OCI-LY7 (cell line): ENCODE data around the gene ARHGEF40. TPM values are rescaled to one million over a fixed set of nuclear protein-coding genes. Genes with fewer than 3 reads are reported as not detected.

Source experiments
- BruUV-seq: library from RNA; stranded (reverse); fragments of 400-500 nt; replicated peaks from 2 replicates; lab custom pipeline; 2021; lab: Mats Ljungman, UMichigan
- CTCF ChIA-PET: fragments of 300-600 bp; sonication (Branson Sonifier 250); formaldehyde crosslinking; loops from one replicate; lab custom pipeline; 2022; ENCODE audit warnings: antibody characterized with exemption; ENCODE audit not compliant: unreplicated experiment; lab: Charles Lee
- POLR2A ChIA-PET: fragments of 300-600 bp; sonication (Branson Sonifier 250); formaldehyde crosslinking; loops from one replicate; lab custom pipeline; 2022; ENCODE audit warnings: antibody characterized with exemption; lab: Charles Lee
- DNase-seq: peaks from one replicate; pipeline ENCODE4 v3.0.0-alpha.2; 2015; ENCODE audit warnings: low spot score
- H2AFZ ChIP-seq: fragments of 200-600 bp; sonication (generic), shearing (Covaris generic); 2 replicates; pipeline ENCODE4 v1.6.1; 2014; ENCODE audit warnings: mild to moderate bottlenecking, antibody characterized with exemption, low read length, moderate library complexity
- H3K27ac ChIP-seq: fragments of 200-600 bp; sonication (generic); 2 replicates; pipeline ENCODE4 v1.5.1; 2014; ENCODE audit warnings: mixed run types, low read depth, mild to moderate bottlenecking, moderate library complexity, low read length, inconsistent platforms; ENCODE audit not compliant: poor library complexity, severe bottlenecking
- H3K36me3 ChIP-seq: fragments of 200-600 bp; sonication (generic); 2 replicates; pipeline ENCODE4 v1.6.1; 2014; ENCODE audit warnings: mild to moderate bottlenecking, antibody characterized with exemption, low read length, moderate library complexity, mixed read lengths; ENCODE audit not compliant: insufficient read depth
- H3K4me1 ChIP-seq: fragments of 200-600 bp; sonication (generic); 2 replicates; pipeline ENCODE4 v1.5.1; 2014; ENCODE audit warnings: mild to moderate bottlenecking, low read length; ENCODE audit not compliant: insufficient read depth, poor library complexity, severe bottlenecking
- H3K4me2 ChIP-seq: fragments of 200-600 bp; sonication (generic); 2 replicates; pipeline ENCODE4 v1.6.1; 2014; ENCODE audit warnings: mild to moderate bottlenecking, low read length
- H3K4me3 ChIP-seq: fragments of 200-600 bp; sonication (generic); 2 replicates; pipeline ENCODE4 v1.5.1; 2014; ENCODE audit warnings: mild to moderate bottlenecking, low read depth, low read length; ENCODE audit not compliant: poor library complexity, severe bottlenecking
- H3K79me2 ChIP-seq: fragments of 200-600 bp; sonication (generic); 2 replicates; pipeline ENCODE4 v1.6.1; 2016; ENCODE audit warnings: low read depth, mild to moderate bottlenecking, low read length, moderate library complexity, mixed read lengths; ENCODE audit not compliant: insufficient read depth
- H3K9me2 ChIP-seq: fragments of 200-600 bp; sonication (generic); 2 replicates; pipeline ENCODE4 v1.6.1; 2016; ENCODE audit warnings: mild to moderate bottlenecking, low read length, mixed read lengths; ENCODE audit not compliant: insufficient read depth
- H3K9me3 ChIP-seq: fragments of 200-600 bp; sonication (generic); 2 replicates; pipeline ENCODE4 v1.6.1; 2014; ENCODE audit warnings: mild to moderate bottlenecking, mixed run types, low read length, mixed read lengths
- H4K20me1 ChIP-seq: fragments of 200-600 bp; sonication (generic); 2 replicates; pipeline ENCODE4 v1.6.1; 2014; ENCODE audit warnings: mild to moderate bottlenecking, antibody characterized with exemption, low read length, moderate library complexity, mixed read lengths; ENCODE audit not compliant: insufficient read depth
- EZH2phosphoT487 ChIP-seq: fragments of 200-600 bp; sonication (generic); IDR thresholded peaks from 2 replicates; pipeline ENCODE4 v1.6.1; 2018; ENCODE audit warnings: low read depth, borderline replicate concordance, mild to moderate bottlenecking, mixed run types, antibody characterized with exemption, low read length, moderate library complexity, mixed read lengths
- intact Hi-C: fragments of 100-400 bp; cut with micrococcal nuclease; formaldehyde crosslinking; loops from one replicate; pipeline ENCODE4 v1.10.0; 2022; ENCODE audit not compliant: unreplicated experiment
- total RNA-seq, 2 experiments: library from RNA; depleted of rRNA in 1 of 2; stranded (reverse); fragments of >200 nt in 1 of 2; shearing (Covaris generic) in 1 of 2; gene quantifications; 2 replicates each; pipeline ENCODE4 v1.2.3, GENCODE V29; 2014 to 2022
- TF ChIP-seq, protein P1 (sequence below): fragments of 200-600 bp; sonication (generic); conservative IDR thresholded peaks from 2 replicates; pipeline ENCODE4 v1.5.1; 2014; ENCODE audit warnings: mild to moderate bottlenecking, antibody characterized with exemption, low read length, moderate library complexity, mixed read lengths

The ARHGEF40 gene
- total RNA-seq, 2 experiments from 2014 or later, result 1.3 to 2.0 TPM

DNA sequence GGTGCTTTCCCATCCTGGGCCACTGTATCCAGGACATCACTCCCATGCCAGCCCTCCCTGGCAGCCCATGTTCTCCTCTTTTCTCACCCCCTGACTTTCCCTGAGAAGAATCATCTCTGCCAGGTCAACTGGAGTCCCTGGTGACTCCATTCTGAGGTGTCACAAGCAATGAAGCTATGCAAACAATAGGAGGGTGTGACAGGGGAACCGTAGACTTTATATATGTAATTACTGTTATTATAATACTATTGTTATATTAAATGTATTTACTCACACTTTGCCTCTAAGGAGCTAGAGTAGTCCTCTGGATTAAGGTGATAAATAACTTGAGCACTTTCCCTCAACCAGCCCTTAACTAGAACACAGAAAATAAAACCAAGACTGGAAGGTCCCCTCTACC, 19.2 kb downstream of the ARHGEF40 start:
- H3K27ac ChIP-seq, result no peak overlapping the region
- peaks cover 16% of the 10 kb centered on the region for H3K4me1 ChIP-seq
- no peak overlapping the region for H3K4me2 ChIP-seq
- no peak overlapping the region for H2AFZ ChIP-seq
- H3K36me3 ChIP-seq, result no peaks in the 10 kb centered on the region
- ChIA-PET POLR2A (interaction anchor here (1.6 kb wide), 1 partner anchor 18 kb away, joined by 6 read pairs; no protein-coding TSS in a partner anchor), CTCF (interaction anchor here (0.8 kb wide), 1 partner anchor 18 kb away, joined by 6 read pairs; the partner anchor contains the start of gene ARHGEF40)
- no peaks in the 10 kb centered on the region for H3K9me2 ChIP-seq
- no TSS peak for BruUV-seq
- no peaks in the 10 kb centered on the region for H3K79me2 ChIP-seq
- H4K20me1 ChIP-seq, result no peaks in the 10 kb centered on the region
- no peak for DNase-seq
- TF ChIP-seq EZH2phosphoT487, result no peak
- TF ChIP-seq, protein P1, sequence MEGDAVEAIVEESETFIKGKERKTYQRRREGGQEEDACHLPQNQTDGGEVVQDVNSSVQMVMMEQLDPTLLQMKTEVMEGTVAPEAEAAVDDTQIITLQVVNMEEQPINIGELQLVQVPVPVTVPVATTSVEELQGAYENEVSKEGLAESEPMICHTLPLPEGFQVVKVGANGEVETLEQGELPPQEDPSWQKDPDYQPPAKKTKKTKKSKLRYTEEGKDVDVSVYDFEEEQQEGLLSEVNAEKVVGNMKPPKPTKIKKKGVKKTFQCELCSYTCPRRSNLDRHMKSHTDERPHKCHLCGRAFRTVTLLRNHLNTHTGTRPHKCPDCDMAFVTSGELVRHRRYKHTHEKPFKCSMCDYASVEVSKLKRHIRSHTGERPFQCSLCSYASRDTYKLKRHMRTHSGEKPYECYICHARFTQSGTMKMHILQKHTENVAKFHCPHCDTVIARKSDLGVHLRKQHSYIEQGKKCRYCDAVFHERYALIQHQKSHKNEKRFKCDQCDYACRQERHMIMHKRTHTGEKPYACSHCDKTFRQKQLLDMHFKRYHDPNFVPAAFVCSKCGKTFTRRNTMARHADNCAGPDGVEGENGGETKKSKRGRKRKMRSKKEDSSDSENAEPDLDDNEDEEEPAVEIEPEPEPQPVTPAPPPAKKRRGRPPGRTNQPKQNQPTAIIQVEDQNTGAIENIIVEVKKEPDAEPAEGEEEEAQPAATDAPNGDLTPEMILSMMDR, result no peak
- no peaks in the 10 kb centered on the region for H3K9me3 ChIP-seq
- H3K4me3 ChIP-seq, result no peak overlapping the region
- intact Hi-C loops, result no loop called here

DNA sequence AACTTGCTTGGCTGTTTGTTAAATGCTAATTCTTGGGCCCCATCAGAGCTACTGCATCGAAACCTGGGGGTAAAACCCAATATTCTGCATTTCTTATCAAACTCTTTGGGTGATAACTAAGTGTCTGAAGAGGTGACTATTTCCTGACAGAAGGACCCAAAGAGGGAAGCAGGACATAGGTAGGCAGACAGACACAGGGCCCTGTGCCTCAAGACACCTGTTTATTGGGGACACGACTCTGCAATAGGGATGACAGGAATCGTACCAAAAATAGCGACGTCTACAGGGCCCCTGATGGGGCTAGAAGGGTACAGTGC, 19.7 kb downstream of the ARHGEF40 start:
- ChIA-PET CTCF (interaction anchor here (0.8 to 1.0 kb wide), 2 partner anchors 19 to 21 kb away, joined by 4 to 6 read pairs; partner anchors contain the start of gene ARHGEF40), POLR2A (interaction anchor here (1.6 kb wide), 1 partner anchor 18 kb away, joined by 6 read pairs; no protein-coding TSS in a partner anchor)
- Histone ChIP-seq H3K9me3 (no peaks in the 10 kb centered on the region), H3K9me2 (no peaks in the 10 kb centered on the region), H3K36me3 (no peaks in the 10 kb centered on the region), H3K4me2 (no peak overlapping the region), H3K27ac (no peak overlapping the region), H4K20me1 (no peaks in the 10 kb centered on the region), H3K4me1 (peaks cover 16% of the 10 kb centered on the region), H3K4me3 (no peak overlapping the region), H2AFZ (no peak overlapping the region), H3K79me2 (no peaks in the 10 kb centered on the region)
- DNase-seq, result no peak
- intact Hi-C loops, result no loop called here
- TF ChIP-seq, protein P1, result no peak
- no peak for TF ChIP-seq EZH2phosphoT487
- BruUV-seq, result no TSS peak

DNA sequence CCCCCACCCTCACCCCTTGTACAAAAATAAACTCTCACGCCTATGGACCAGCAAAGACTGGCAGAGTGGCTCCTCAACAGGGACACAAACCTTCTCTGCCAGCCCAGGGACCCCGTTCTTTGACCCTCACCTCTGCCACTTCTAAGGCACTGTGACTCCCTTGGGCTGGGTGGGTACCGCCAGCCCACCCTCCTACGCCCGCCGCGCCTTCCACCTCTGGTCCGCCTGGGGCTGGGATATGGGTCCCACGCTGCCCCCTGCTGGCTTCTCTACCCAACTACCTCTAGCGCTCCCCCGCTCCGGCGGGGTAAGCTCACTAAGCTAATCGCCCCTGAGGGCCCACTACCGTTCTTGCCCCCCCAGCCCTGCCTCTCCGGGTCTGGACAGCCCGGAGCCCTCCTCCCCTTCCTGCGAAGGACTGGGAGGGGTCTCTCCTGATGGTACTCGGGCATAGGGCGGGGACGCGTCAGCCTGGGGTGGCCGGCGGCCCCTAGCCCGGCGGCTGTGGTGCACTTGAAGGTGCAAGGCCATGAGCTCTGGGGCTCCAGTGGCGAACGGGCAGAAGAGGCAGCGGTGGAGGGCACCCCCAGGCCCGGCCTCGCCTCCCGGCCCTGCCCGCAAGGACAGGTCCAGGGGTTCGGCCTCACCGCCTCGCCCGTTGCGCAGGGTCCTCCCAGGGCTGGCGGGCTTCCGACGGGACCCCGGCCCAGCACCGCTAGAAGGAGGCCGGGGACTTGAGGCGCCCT, 20.3 kb downstream of the ARHGEF40 start:
- TF ChIP-seq EZH2phosphoT487, result no peak
- TF ChIP-seq, protein P1, result peak; percentile 78
- Histone ChIP-seq H3K4me2 (no peak overlapping the region), H3K27ac (no peak overlapping the region), H3K4me1 (peaks cover 16% of the 10 kb centered on the region), H2AFZ (no peak overlapping the region), H3K9me2 (no peaks in the 10 kb centered on the region), H3K79me2 (no peaks in the 10 kb centered on the region), H3K36me3 (no peaks in the 10 kb centered on the region), H3K4me3 (no peak overlapping the region), H4K20me1 (no peaks in the 10 kb centered on the region; the same call in 1 of the 2 replicates), H3K9me3 (no peaks in the 10 kb centered on the region)
- POLR2A ChIA-PET, result interaction anchor here (1.6 kb wide), 1 partner anchor 19 kb away, joined by 6 read pairs; no protein-coding TSS in a partner anchor
- intact Hi-C loops, result no loop called here
- CTCF ChIA-PET, result interaction anchor here (1.0 kb wide), 1 partner anchor 22 kb away, joined by 4 read pairs; no protein-coding TSS in a partner anchor
- DNase-seq, result peak; percentile 39
- no TSS peak for BruUV-seq
